Activated naive CD4-positive, alpha-beta T cell treated with anti-CD3 and anti-CD28 coated beads, Interleukin-2, amount 50 U/mL, for 24 hours (primary cell): ENCODE measurements around the gene CACNA2D3.

ENCODE experiments used
- H3K27ac Mint-ChIP-seq: one replicate; pipeline ENCODE4 v1.8.0; 2021; ENCODE audit warnings: mild to moderate bottlenecking, mixed read lengths
- H3K27me3 Mint-ChIP-seq: one replicate; pipeline ENCODE4 v1.8.0; 2021; ENCODE audit warnings: mixed read lengths
- H3K36me3 Mint-ChIP-seq: one replicate; pipeline ENCODE4 v1.8.0; 2021; ENCODE audit warnings: mixed read lengths
- H3K4me1 Mint-ChIP-seq: one replicate; pipeline ENCODE4 v1.8.0; 2021; ENCODE audit warnings: mixed read lengths
- H3K4me3 Mint-ChIP-seq: one replicate; pipeline ENCODE4 v1.8.0; 2021; ENCODE audit warnings: mild to moderate bottlenecking, mixed read lengths
- H3K9me3 Mint-ChIP-seq: one replicate; pipeline ENCODE4 v1.8.0; 2021; ENCODE audit warnings: mixed read lengths

Gene CACNA2D3

GRCh38 chr3:54121414-54122323, 683 bp upstream of the CACNA2D3 start:
- Mint-ChIP-seq H3K4me1 (peaks cover 4% of the 10 kb centered on the region), H3K27me3 (peaks cover 41% of the 10 kb centered on the region), H3K9me3 (no peaks in the 10 kb centered on the region), H3K36me3 (no peaks in the 10 kb centered on the region), H3K27ac (no peak overlapping the region), H3K4me3 (no peak overlapping the region)

- H3K36me3 Mint-ChIP-seq = no peaks in the 10 kb centered on the region
- peak overlapping the region; percentile 16 for H3K4me3 Mint-ChIP-seq
- H3K4me1 Mint-ChIP-seq = peaks cover 4% of the 10 kb centered on the region
- H3K27ac Mint-ChIP-seq = no peak overlapping the region
- H3K9me3 Mint-ChIP-seq = no peaks in the 10 kb centered on the region
- peaks cover 33% of the 10 kb centered on the region for H3K27me3 Mint-ChIP-seq
Measured at GRCh38 chr3:54123003-54123775, 837 bp downstream of the CACNA2D3 start.

- no peaks in the 10 kb centered on the region for H3K9me3 Mint-ChIP-seq
- H3K27ac Mint-ChIP-seq = no peak overlapping the region
- H3K4me1 Mint-ChIP-seq = peaks cover 4% of the 10 kb centered on the region
- no peak overlapping the region for H3K4me3 Mint-ChIP-seq
- H3K27me3 Mint-ChIP-seq = peaks cover 33% of the 10 kb centered on the region
- no peaks in the 10 kb centered on the region for H3K36me3 Mint-ChIP-seq
Measured at GRCh38 chr3:54123776-54124196, 1.4 kb downstream of the CACNA2D3 start.

GRCh38 chr3:54125300-54125699, 2.9 kb downstream of the CACNA2D3 start:
- no peaks in the 10 kb centered on the region for H3K36me3 Mint-ChIP-seq
- no peaks in the 10 kb centered on the region for H3K9me3 Mint-ChIP-seq
- H3K27me3 Mint-ChIP-seq = peaks cover 24% of the 10 kb centered on the region

GRCh38 chr3:54126551-54126950, 4.2 kb downstream of the CACNA2D3 start:
- Mint-ChIP-seq H3K27me3 (peaks cover 19% of the 10 kb centered on the region), H3K4me3 (no peak overlapping the region), H3K36me3 (no peaks in the 10 kb centered on the region), H3K27ac (no peak overlapping the region), H3K9me3 (no peaks in the 10 kb centered on the region), H3K4me1 (peaks cover 4% of the 10 kb centered on the region)

More at GRCh38 chr3:54125300-54125699, 2.9 kb downstream of the CACNA2D3 start:
- H3K4me1 Mint-ChIP-seq = peaks cover 4% of the 10 kb centered on the region
- no peak overlapping the region for H3K27ac Mint-ChIP-seq
- H3K4me3 Mint-ChIP-seq = no peak overlapping the region

GRCh38 chr3:54127499-54128056, 5.2 kb downstream of the CACNA2D3 start:
- Mint-ChIP-seq H3K4me3 (no peak overlapping the region), H3K9me3 (no peaks in the 10 kb centered on the region), H3K4me1 (peaks cover 4% of the 10 kb centered on the region)

GRCh38 chr3:54131026-54131605, 8.8 kb downstream of the CACNA2D3 start:
- no peaks in the 10 kb centered on the region for H3K36me3 Mint-ChIP-seq
- no peak overlapping the region for H3K4me3 Mint-ChIP-seq
- no peaks in the 10 kb centered on the region for H3K4me1 Mint-ChIP-seq

More at GRCh38 chr3:54127499-54128056, 5.2 kb downstream of the CACNA2D3 start:
- H3K27me3 Mint-ChIP-seq = peaks cover 19% of the 10 kb centered on the region
- H3K27ac Mint-ChIP-seq = no peak overlapping the region
- no peaks in the 10 kb centered on the region for H3K36me3 Mint-ChIP-seq

GRCh38 chr3:54131890-54132289, 9.5 kb downstream of the CACNA2D3 start:
- Mint-ChIP-seq H3K27ac (no peak overlapping the region), H3K4me1 (no peaks in the 10 kb centered on the region), H3K4me3 (no peak overlapping the region), H3K36me3 (no peaks in the 10 kb centered on the region), H3K9me3 (no peaks in the 10 kb centered on the region), H3K27me3 (no peaks in the 10 kb centered on the region)

More at GRCh38 chr3:54131026-54131605, 8.8 kb downstream of the CACNA2D3 start:
- Mint-ChIP-seq H3K27me3 (no peaks in the 10 kb centered on the region), H3K27ac (no peak overlapping the region), H3K9me3 (no peaks in the 10 kb centered on the region)

GRCh38 chr3:54132685-54133084, 10.3 kb downstream of the CACNA2D3 start:
- H3K27me3 Mint-ChIP-seq = no peaks in the 10 kb centered on the region
- H3K36me3 Mint-ChIP-seq = no peaks in the 10 kb centered on the region
- no peak overlapping the region for H3K4me3 Mint-ChIP-seq
- H3K4me1 Mint-ChIP-seq = no peaks in the 10 kb centered on the region
- H3K9me3 Mint-ChIP-seq = no peaks in the 10 kb centered on the region
- H3K27ac Mint-ChIP-seq = no peak overlapping the region

- H3K27ac Mint-ChIP-seq = no peak overlapping the region
- no peaks in the 10 kb centered on the region for H3K4me1 Mint-ChIP-seq
- no peak overlapping the region for H3K4me3 Mint-ChIP-seq
- H3K36me3 Mint-ChIP-seq = no peaks in the 10 kb centered on the region
- H3K27me3 Mint-ChIP-seq = no peaks in the 10 kb centered on the region
- no peaks in the 10 kb centered on the region for H3K9me3 Mint-ChIP-seq
Measured at GRCh38 chr3:54133196-54133595, 10.8 kb downstream of the CACNA2D3 start.

- no peaks in the 10 kb centered on the region for H3K4me1 Mint-ChIP-seq
- H3K4me3 Mint-ChIP-seq = no peak overlapping the region
- H3K9me3 Mint-ChIP-seq = no peaks in the 10 kb centered on the region
- H3K36me3 Mint-ChIP-seq = no peaks in the 10 kb centered on the region
- no peaks in the 10 kb centered on the region for H3K27me3 Mint-ChIP-seq
- H3K27ac Mint-ChIP-seq = no peak overlapping the region
Measured at GRCh38 chr3:54134155-54134554, 11.8 kb downstream of the CACNA2D3 start.

GRCh38 chr3:54134713-54135112, 12.4 kb downstream of the CACNA2D3 start:
- no peaks in the 10 kb centered on the region for H3K4me1 Mint-ChIP-seq
- H3K9me3 Mint-ChIP-seq = no peaks in the 10 kb centered on the region
- H3K4me3 Mint-ChIP-seq = no peak overlapping the region
- no peaks in the 10 kb centered on the region for H3K36me3 Mint-ChIP-seq
- no peaks in the 10 kb centered on the region for H3K27me3 Mint-ChIP-seq
- no peak overlapping the region for H3K27ac Mint-ChIP-seq

- Mint-ChIP-seq H3K27me3 (no peaks in the 10 kb centered on the region), H3K27ac (no peak overlapping the region), H3K9me3 (no peaks in the 10 kb centered on the region), H3K36me3 (no peaks in the 10 kb centered on the region), H3K4me1 (no peaks in the 10 kb centered on the region), H3K4me3 (no peak overlapping the region)
Measured at GRCh38 chr3:54137311-54137710, 15.0 kb downstream of the CACNA2D3 start.

- H3K4me1 Mint-ChIP-seq = no peaks in the 10 kb centered on the region
- H3K27me3 Mint-ChIP-seq = no peaks in the 10 kb centered on the region
- no peak overlapping the region for H3K4me3 Mint-ChIP-seq
- H3K27ac Mint-ChIP-seq = no peak overlapping the region
- no peaks in the 10 kb centered on the region for H3K36me3 Mint-ChIP-seq
- H3K9me3 Mint-ChIP-seq = no peaks in the 10 kb centered on the region
Measured at GRCh38 chr3:54138937-54139547, 16.7 kb downstream of the CACNA2D3 start.

GRCh38 chr3:54139630-54140029, 17.3 kb downstream of the CACNA2D3 start:
- peaks cover 4% of the 10 kb centered on the region for H3K27me3 Mint-ChIP-seq
- H3K27ac Mint-ChIP-seq = no peak overlapping the region
- no peaks in the 10 kb centered on the region for H3K4me1 Mint-ChIP-seq
- H3K4me3 Mint-ChIP-seq = no peak overlapping the region
- no peaks in the 10 kb centered on the region for H3K36me3 Mint-ChIP-seq
- no peaks in the 10 kb centered on the region for H3K9me3 Mint-ChIP-seq
